Body of pancreas (tissue), 4 donors: ENCODE results near the gene KCNJ6. TPM values are rescaled to one million over a fixed set of nuclear protein-coding genes. Genes with fewer than 3 reads are reported as not detected.

ENCODE experiments used
- ATAC-seq: fragments of 150-250 bp; one replicate; pipeline ENCODE4 v1.9.1; 2016
- DNase-seq, 4 donors: peaks; one replicate each; pipeline ENCODE4 v3.0.0-alpha.2; 2019
- H3K27ac ChIP-seq, 4 donors: fragments of 200-600 bp; sonication (generic); 1 replicate in 3 of 4; 2 replicates in 1 of 4; pipeline versions ENCODE4 v1.5.1 to v1.6.1; 2016 to 2019; ENCODE audit warnings: mild to moderate bottlenecking in 1 of 4, mixed read lengths in 1 of 4, moderate library complexity in 1 of 4
- H3K27me3 ChIP-seq, 2 donors: fragments of 200-600 bp; sonication (generic); one replicate each; pipeline ENCODE4 v1.6.0; 2016; ENCODE audit warnings: mild to moderate bottlenecking in 1 of 2
- H3K36me3 ChIP-seq, 2 donors: fragments of 200-600 bp; sonication (generic); replicated peaks in 1 of 2; 2 replicates each; pipeline ENCODE4 v1.5.1; 2016; ENCODE audit warnings: low read depth in 2 of 2; ENCODE audit not compliant: insufficient read depth in 1 of 2
- H3K4me1 ChIP-seq: fragments of 200-600 bp; sonication (generic); one replicate; pipeline ENCODE4 v1.6.0; 2016
- H3K4me3 ChIP-seq, 2 donors: fragments of 200-600 bp; sonication (generic); 1 replicate in 1 of 2; 2 replicates in 1 of 2; pipeline ENCODE4 v1.5.1; 2016 to 2019
- H3K9me3 ChIP-seq, 3 donors: fragments of 200-600 bp; sonication (generic); 1 replicate in 2 of 3; 2 replicates in 1 of 3; pipeline ENCODE4 v1.5.1; 2016
- CTCF ChIP-seq, 7 experiments: fragments of 450-650 bp in 4 of 7; fragments of 200-600 bp in 3 of 7; sonication (generic) in 3 of 7; IDR thresholded peaks; one replicate each; pipeline ENCODE4 v1.5.1; 2016 to 2019; ENCODE audit warnings: antibody characterized with exemption in 7 of 7
- POLR2A ChIP-seq, 3 donors: fragments of 450-650 bp; IDR thresholded peaks; one replicate each; pipeline ENCODE4 v1.6.1; 2016; ENCODE audit warnings: antibody characterized with exemption in 3 of 3, mild to moderate bottlenecking in 2 of 3
- WGBS, 2 donors: methylation state at CpG; one replicate each; pipeline ENCODE4 v1.1.5; 2017; 5-methylcytosine and 5-hydroxymethylcytosine counted together
- intact Hi-C: fragments of 100-400 bp; cut with DNase I; formaldehyde crosslinking; loops from one replicate; pipeline ENCODE4 v1.15.1; 2023
- total RNA-seq, 2 donors: library from RNA; depleted of rRNA; stranded (reverse); fragments of >200 nt; gene quantifications; one replicate each; pipeline ENCODE4 v1.1.0, GENCODE V29; 2016

KCNJ6 gene
- total RNA-seq, 2 donors from 2014 or later: under 0.01 to 0.78 TPM

GRCh38 chr21:37571442-37571841 lies 344.8 kb downstream of the KCNJ6 start:
- 70 to 72% methylated on average over 6 of the region's 6 CpGs for WGBS, 2 donors
- Histone ChIP-seq H3K27ac (no peak overlapping the region), H3K36me3 (no peaks in the 10 kb centered on the region), H3K9me3 (no peaks in the 10 kb centered on the region), H3K4me3 (no peak overlapping the region), H3K4me1 (no peaks in the 10 kb centered on the region), H3K27me3 (no peaks in the 10 kb centered on the region)
- intact Hi-C loops: no loop called here
- TF ChIP-seq CTCF (IDR thresholded peaks at IDR 0.05): no peak
- no peak for TF ChIP-seq POLR2A (IDR thresholded peaks at IDR 0.05)
- DNase-seq (no peak), ATAC-seq (no peak)

DNA sequence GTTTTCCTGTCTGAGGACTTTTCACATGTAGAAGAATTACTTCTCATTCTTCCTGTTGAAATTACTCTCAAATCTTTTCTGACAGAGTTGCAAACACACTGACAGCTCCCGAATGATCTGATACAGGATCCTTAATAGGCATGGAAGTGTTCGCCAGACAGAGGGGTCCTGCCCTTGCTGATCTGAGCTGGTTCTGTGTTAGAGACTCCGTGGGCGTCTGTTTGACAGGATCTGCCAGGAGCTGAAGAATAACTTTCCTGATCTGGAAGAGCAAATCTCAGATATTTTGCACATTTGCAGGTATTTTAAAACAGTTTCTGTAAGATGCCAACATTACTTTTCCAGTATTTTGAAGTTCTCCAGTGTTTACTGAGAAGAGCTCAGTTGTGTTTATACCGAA lies 347.3 kb downstream of the KCNJ6 start:
- TF ChIP-seq POLR2A (IDR thresholded peaks at IDR 0.05): no peak
- no peak for TF ChIP-seq CTCF (IDR thresholded peaks at IDR 0.05)
- Histone ChIP-seq H3K4me1 (peaks cover 13% of the 10 kb centered on the region), H3K36me3 (no peaks in the 10 kb centered on the region), H3K9me3 (no peaks in the 10 kb centered on the region), H3K4me3 (no peak overlapping the region), H3K27me3 (no peaks in the 10 kb centered on the region), H3K27ac (no peak overlapping the region)
- ATAC-seq (no peak), DNase-seq (no peak)
- intact Hi-C loops: no loop called here
- WGBS, 2 donors: 56 to 68% methylated on average over 5 of the region's 5 CpGs

DNA sequence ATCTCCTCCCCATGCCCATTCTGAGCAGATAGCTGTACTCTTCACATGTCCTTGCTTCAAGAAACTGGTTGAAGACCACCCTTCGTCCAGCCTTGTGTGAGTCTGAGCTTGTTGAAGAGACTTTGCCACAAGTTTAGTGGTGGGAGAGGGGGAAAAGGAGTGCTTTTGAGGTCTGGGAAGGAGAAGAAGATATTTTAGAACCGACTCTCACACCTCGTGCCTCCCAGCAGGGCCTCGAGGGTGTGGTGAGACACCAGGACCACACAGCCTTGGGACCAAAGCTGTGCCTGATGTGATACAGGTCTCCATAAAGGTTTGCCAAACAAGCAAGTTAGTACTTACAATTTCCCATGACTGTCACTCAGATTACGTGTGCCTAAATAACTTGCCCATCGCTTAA lies 347.8 kb downstream of the KCNJ6 start:
- DNase-seq: no peak
- TF ChIP-seq CTCF (IDR thresholded peaks at IDR 0.05) (no peak), POLR2A (IDR thresholded peaks at IDR 0.05) (no peak)
- no peaks in the 10 kb centered on the region for H3K27me3 ChIP-seq
- H3K36me3 ChIP-seq: no peaks in the 10 kb centered on the region
- H3K9me3 ChIP-seq: no peaks in the 10 kb centered on the region
- no peak overlapping the region for H3K27ac ChIP-seq
- H3K4me3 ChIP-seq: no peak overlapping the region
- WGBS, 2 donors: 54 to 60% methylated on average over 6 of the region's 6 CpGs
- no peak for ATAC-seq
- intact Hi-C loops: no loop called here
- peaks cover 15% of the 10 kb centered on the region for H3K4me1 ChIP-seq

- no peak overlapping the region for H3K4me3 ChIP-seq
- no peaks in the 10 kb centered on the region for H3K9me3 ChIP-seq
- no peak overlapping the region for H3K27ac ChIP-seq
- TF ChIP-seq CTCF (IDR thresholded peaks at IDR 0.05) (no peak), POLR2A (IDR thresholded peaks at IDR 0.05) (no peak)
- ATAC-seq: no peak
- H3K27me3 ChIP-seq: no peaks in the 10 kb centered on the region
- 73 to 82% methylated on average over 12 to 14 of the region's 14 CpGs for WGBS, 2 donors
- H3K4me1 ChIP-seq: peaks cover 23% of the 10 kb centered on the region
- DNase-seq: no peak
- no peaks in the 10 kb centered on the region for H3K36me3 ChIP-seq
- intact Hi-C loops: no loop called here
Observed at GRCh38 chr21:37566790-37567615, 349.3 kb downstream of the KCNJ6 start.
